Nephron progenitor cell (in vitro differentiated cells): Measurements from ENCODE around the gene JAM2.

Experiments used
- DNase-seq: peaks from one replicate; pipeline ENCODE4 v3.0.0; 2021
- H3K27ac Mint-ChIP-seq: 2 replicates; pipeline ENCODE4 v1.8.0; 2021; ENCODE audit warnings: mild to moderate bottlenecking, moderate library complexity, mixed read lengths
- H3K27me3 Mint-ChIP-seq: 2 replicates; pipeline ENCODE4 v1.8.0; 2021; ENCODE audit warnings: mild to moderate bottlenecking, low read depth, mixed read lengths; ENCODE audit not compliant: poor library complexity
- H3K36me3 Mint-ChIP-seq: 2 replicates; pipeline ENCODE4 v1.8.0; 2021; ENCODE audit warnings: low read depth, mixed read lengths
- H3K4me1 Mint-ChIP-seq: 2 replicates; pipeline ENCODE4 v1.8.0; 2021; ENCODE audit warnings: mixed read lengths
- H3K4me3 Mint-ChIP-seq: 2 replicates; pipeline ENCODE4 v1.8.0; 2021; ENCODE audit warnings: mild to moderate bottlenecking, moderate library complexity, mixed read lengths
- H3K9me3 Mint-ChIP-seq: 2 replicates; pipeline ENCODE4 v1.8.0; 2021; ENCODE audit warnings: mild to moderate bottlenecking, moderate library complexity, mixed read lengths
- CTCF ChIP-seq: fragments of 200-600 bp; sonication (generic); IDR thresholded peaks from 2 replicates; pipeline ENCODE4 v1.5.0; 2021; ENCODE audit warnings: antibody characterized with exemption

JAM2 gene

GRCh38 chr21:25717491-25718147 is 78.6 kb downstream of the JAM2 start:
- Mint-ChIP-seq H3K27ac (no peak overlapping the region), H3K9me3 (no peaks in the 10 kb centered on the region), H3K4me1 (no peaks in the 10 kb centered on the region), H3K4me3 (no peak overlapping the region), H3K27me3 (peaks cover 2% of the 10 kb centered on the region), H3K36me3 (peaks cover 18% of the 10 kb centered on the region)
- DNase-seq, result no peak
- TF ChIP-seq CTCF, result no peak

- H3K9me3 Mint-ChIP-seq, result no peaks in the 10 kb centered on the region
- H3K36me3 Mint-ChIP-seq, result peaks cover 56% of the 10 kb centered on the region
- DNase-seq, result no peak
- no peak overlapping the region for H3K4me3 Mint-ChIP-seq
- H3K27ac Mint-ChIP-seq, result peak overlapping the region; percentile 5
- no peaks in the 10 kb centered on the region for H3K4me1 Mint-ChIP-seq
- TF ChIP-seq CTCF, result no peak
- peaks cover 2% of the 10 kb centered on the region for H3K27me3 Mint-ChIP-seq
Observed at GRCh38 chr21:25721987-25722386, 82.9 kb downstream of the JAM2 start.

GRCh38 chr21:25722631-25723030 is 83.6 kb downstream of the JAM2 start:
- Mint-ChIP-seq H3K9me3 (no peaks in the 10 kb centered on the region), H3K27ac (peak overlapping the region; percentile 80), H3K27me3 (peaks cover 2% of the 10 kb centered on the region), H3K4me3 (no peak overlapping the region), H3K4me1 (no peaks in the 10 kb centered on the region), H3K36me3 (peaks cover 62% of the 10 kb centered on the region)
- no peak for TF ChIP-seq CTCF
- DNase-seq, result no peak

- peaks cover 21% of the 10 kb centered on the region for H3K4me1 Mint-ChIP-seq
- H3K4me3 Mint-ChIP-seq, result peak overlapping the region; percentile 48
- no peak for TF ChIP-seq CTCF
- no peaks in the 10 kb centered on the region for H3K9me3 Mint-ChIP-seq
- H3K27ac Mint-ChIP-seq, result no peak overlapping the region
- peaks cover 6% of the 10 kb centered on the region for H3K27me3 Mint-ChIP-seq
- H3K36me3 Mint-ChIP-seq, result peaks cover 42% of the 10 kb centered on the region
- no peak for DNase-seq
Observed at GRCh38 chr21:25732091-25732760, 93.2 kb downstream of the JAM2 start.

- DNase-seq, result peak; percentile 46
- no peaks in the 10 kb centered on the region for H3K9me3 Mint-ChIP-seq
- H3K27me3 Mint-ChIP-seq, result peaks cover 6% of the 10 kb centered on the region
- TF ChIP-seq CTCF, result no peak
- H3K27ac Mint-ChIP-seq, result peak overlapping the region; percentile 100
- peaks cover 25% of the 10 kb centered on the region for H3K36me3 Mint-ChIP-seq
- peaks cover 36% of the 10 kb centered on the region for H3K4me1 Mint-ChIP-seq
- H3K4me3 Mint-ChIP-seq, result peak overlapping the region; percentile 99
Observed at GRCh38 chr21:25733859-25734653, 95.0 kb downstream of the JAM2 start.
